ENCODE measurements around the gene FFAR2.
"Not testable (repeated sequence)": the region's sequence is repeated elsewhere in the genome, so short reads cannot be mapped to it uniquely, and the experiment has no call there.

The FFAR2 gene

GRCh38 chr19:35454663-35455062 lies 6.6 kb downstream of the FFAR2 start:
- no peak for DNase-seq

- no peak for DNase-seq
Observed at GRCh38 chr19:35455616-35456201, 7.7 kb downstream of the FFAR2 start.

- DNase-seq, result no peak
Observed at GRCh38 chr19:35457173-35457572, 9.1 kb downstream of the FFAR2 start.

- no peak for DNase-seq
Observed at GRCh38 chr19:35458192-35458591, 10.1 kb downstream of the FFAR2 start.

GRCh38 chr19:35458731-35459391 lies 10.8 kb downstream of the FFAR2 start:
- no peak for DNase-seq

- peak in 1 of 56 donors; percentile 12 for DNase-seq
Observed at GRCh38 chr19:35459414-35460082, 11.5 kb downstream of the FFAR2 start.

- DNase-seq, result no peak
Observed at GRCh38 chr19:35460608-35461007, 12.6 kb downstream of the FFAR2 start.

GRCh38 chr19:35461060-35461459 lies 13.0 kb downstream of the FFAR2 start:
- no peak for DNase-seq

- not testable (repeated sequence) for DNase-seq
Observed at GRCh38 chr19:35461788-35462187, 13.7 kb downstream of the FFAR2 start.

- peak in 7 of 56 donors; percentile 1 to 17 (median 9) for DNase-seq
Observed at GRCh38 chr19:35462476-35462953, 14.5 kb downstream of the FFAR2 start.

- not testable (repeated sequence) for DNase-seq
Observed at GRCh38 chr19:35462956-35463355, 14.9 kb downstream of the FFAR2 start.

- DNase-seq, result no peak
Observed at GRCh38 chr19:35466259-35466658, 18.2 kb downstream of the FFAR2 start.

GRCh38 chr19:35468637-35469036 lies 20.6 kb downstream of the FFAR2 start:
- peak in 23 of 56 donors; percentile 1 to 41 (median 12) for DNase-seq

- no peak for DNase-seq
Observed at GRCh38 chr19:35470128-35470527, 22.1 kb downstream of the FFAR2 start.

- DNase-seq, result not testable (repeated sequence)
Observed at GRCh38 chr19:35471075-35471474, 23.0 kb downstream of the FFAR2 start.

GRCh38 chr19:35471946-35472345 lies 23.9 kb downstream of the FFAR2 start:
- DNase-seq, result no peak

GRCh38 chr19:35474104-35474503 lies 26.0 kb downstream of the FFAR2 start:
- no peak for DNase-seq

GRCh38 chr19:35474594-35474993 lies 26.5 kb downstream of the FFAR2 start:
- DNase-seq, result not testable (repeated sequence)

GRCh38 chr19:35476149-35476548 lies 28.1 kb downstream of the FFAR2 start:
- DNase-seq, result no peak

GRCh38 chr19:35478794-35479677 lies 31.0 kb downstream of the FFAR2 start:
- DNase-seq, result no peak

GRCh38 chr19:35483089-35483488 lies 35.0 kb downstream of the FFAR2 start:
- no peak for DNase-seq
